ENCODE results near the gene ABR.

The ABR gene

GRCh38 chr17:1181753-1182137 lies 2.0 kb upstream of the ABR start:
- TF ChIP-seq CTCF (IDR thresholded peaks at IDR 0.05; ENCODE audit: low read depth, low read length, missing control alignments), result no peak
- no peaks in the 10 kb centered on the region for H3K36me3 ChIP-seq (replicated peaks)
- in situ Hi-C loops (cut with HindIII; ENCODE audit: low pct_ligation_motif_present, low sequenced_read_pairs), result no loop called here
- peak; percentile 82 for DNase-seq
- H3K4me3 ChIP-seq (ENCODE audit: low read depth, low read length), result no peak overlapping the region
- peak overlapping the region; percentile 90 for H3K27ac ChIP-seq
- H3K27me3 ChIP-seq (replicated peaks), result no peaks in the 10 kb centered on the region

- Histone ChIP-seq H3K27ac (peak overlapping the region; percentile 90), H3K36me3 (replicated peaks) (no peaks in the 10 kb centered on the region), H3K4me3 (ENCODE audit: low read depth, low read length) (no peak overlapping the region), H3K27me3 (replicated peaks) (no peaks in the 10 kb centered on the region)
- no peak for TF ChIP-seq CTCF (IDR thresholded peaks at IDR 0.05; ENCODE audit: low read depth, low read length, missing control alignments)
- in situ Hi-C loops (cut with HindIII; ENCODE audit: low pct_ligation_motif_present, low sequenced_read_pairs), result no loop called here
- DNase-seq, result no peak
Observed at GRCh38 chr17:1180958-1181752, 1.4 kb upstream of the ABR start.

- Histone ChIP-seq H3K27me3 (replicated peaks) (no peaks in the 10 kb centered on the region), H3K27ac (peak overlapping the region; percentile 56), H3K36me3 (replicated peaks) (no peaks in the 10 kb centered on the region), H3K4me3 (ENCODE audit: low read depth, low read length) (peak overlapping the region; percentile 77)
- TF ChIP-seq CTCF (IDR thresholded peaks at IDR 0.05; ENCODE audit: low read depth, low read length, missing control alignments), result no peak
- in situ Hi-C loops (cut with HindIII; ENCODE audit: low pct_ligation_motif_present, low sequenced_read_pairs), result no loop called here
- no peak for DNase-seq
Observed at GRCh38 chr17:1179112-1179817, 516 bp downstream of the ABR start.

- Histone ChIP-seq H3K27ac (no peak overlapping the region), H3K36me3 (replicated peaks) (no peaks in the 10 kb centered on the region), H3K27me3 (replicated peaks) (no peaks in the 10 kb centered on the region), H3K4me3 (ENCODE audit: low read depth, low read length) (no peak overlapping the region)
- in situ Hi-C loops (cut with HindIII; ENCODE audit: low pct_ligation_motif_present, low sequenced_read_pairs), result no loop called here
- no peak for TF ChIP-seq CTCF (IDR thresholded peaks at IDR 0.05; ENCODE audit: low read depth, low read length, missing control alignments)
- DNase-seq, result no peak
Observed at GRCh38 chr17:1177016-1177700, 2.6 kb downstream of the ABR start.

GRCh38 chr17:1174263-1174880 lies 5.4 kb downstream of the ABR start:
- in situ Hi-C loops (cut with HindIII; ENCODE audit: low pct_ligation_motif_present, low sequenced_read_pairs), result no loop called here
- no peaks in the 10 kb centered on the region for H3K36me3 ChIP-seq (replicated peaks)

More at GRCh38 chr17:1174263-1174880, 5.4 kb downstream of the ABR start:
- no peak for DNase-seq
- TF ChIP-seq CTCF (IDR thresholded peaks at IDR 0.05; ENCODE audit: low read depth, low read length, missing control alignments), result no peak
- no peak overlapping the region for H3K4me3 ChIP-seq (ENCODE audit: low read depth, low read length)
- H3K27ac ChIP-seq, result no peak overlapping the region
- H3K27me3 ChIP-seq (replicated peaks), result no peaks in the 10 kb centered on the region

Data from brain microvascular endothelial cell (primary cell).